ENCODE data around the gene MRS2. TPM values are rescaled to one million over a fixed set of nuclear protein-coding genes. Genes with fewer than 3 reads are reported as not detected.
"Not testable (repeated sequence)": the region's sequence is repeated elsewhere in the genome, so short reads cannot be mapped to it uniquely, and the experiment has no call there.

MRS2 gene, protein sequence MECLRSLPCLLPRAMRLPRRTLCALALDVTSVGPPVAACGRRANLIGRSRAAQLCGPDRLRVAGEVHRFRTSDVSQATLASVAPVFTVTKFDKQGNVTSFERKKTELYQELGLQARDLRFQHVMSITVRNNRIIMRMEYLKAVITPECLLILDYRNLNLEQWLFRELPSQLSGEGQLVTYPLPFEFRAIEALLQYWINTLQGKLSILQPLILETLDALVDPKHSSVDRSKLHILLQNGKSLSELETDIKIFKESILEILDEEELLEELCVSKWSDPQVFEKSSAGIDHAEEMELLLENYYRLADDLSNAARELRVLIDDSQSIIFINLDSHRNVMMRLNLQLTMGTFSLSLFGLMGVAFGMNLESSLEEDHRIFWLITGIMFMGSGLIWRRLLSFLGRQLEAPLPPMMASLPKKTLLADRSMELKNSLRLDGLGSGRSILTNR
- 39.1 and 46.7 TPM in 2 replicates for total RNA-seq (2014; rRNA removed; shearing (Covaris generic))

DNA sequence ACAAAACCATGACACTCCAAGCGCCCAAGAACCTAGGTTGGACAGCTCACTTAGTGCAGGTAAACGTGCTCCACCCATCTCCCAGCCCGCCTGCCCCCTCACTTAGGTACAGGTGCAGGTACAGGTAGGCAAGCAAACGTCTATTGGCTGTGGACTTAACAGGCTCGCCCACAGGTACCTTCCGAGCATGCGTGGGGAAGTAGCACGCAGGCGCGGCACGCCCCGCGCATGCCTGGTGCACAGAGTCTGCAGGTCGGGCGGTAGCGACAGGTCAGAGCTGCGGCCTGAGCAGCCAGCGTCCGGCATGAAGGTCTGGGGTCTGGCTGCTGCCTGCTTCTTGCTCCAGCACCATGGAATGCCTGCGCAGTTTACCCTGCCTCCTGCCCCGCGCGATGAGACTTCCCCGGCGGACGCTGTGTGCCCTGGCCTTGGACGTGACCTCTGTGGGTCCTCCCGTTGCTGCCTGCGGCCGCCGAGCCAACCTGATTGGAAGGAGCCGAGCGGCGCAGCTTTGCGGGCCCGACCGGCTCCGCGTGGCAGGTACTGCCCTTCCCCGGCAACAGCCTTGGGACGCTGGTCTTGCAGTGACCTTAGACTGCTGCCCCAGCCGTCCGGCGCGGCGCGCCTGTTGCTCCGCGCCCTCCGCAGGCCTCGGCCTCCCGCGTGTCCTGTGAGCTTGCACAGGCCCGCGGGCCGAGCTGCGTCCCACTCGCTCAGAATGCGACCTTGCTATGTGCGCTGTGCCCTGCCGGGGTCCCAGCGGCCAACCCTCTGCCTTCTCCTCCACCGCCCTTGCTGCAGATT lies at the start of gene MRS2:
Gene MRS2, plus strand, starts transcription at position 240 of the 804 bp plus-strand sequence. Its CDS starts 111 bp downstream, at position 351.
- peak; percentile 86 for DNase-seq (ENCODE audit: low read depth)

DNA sequence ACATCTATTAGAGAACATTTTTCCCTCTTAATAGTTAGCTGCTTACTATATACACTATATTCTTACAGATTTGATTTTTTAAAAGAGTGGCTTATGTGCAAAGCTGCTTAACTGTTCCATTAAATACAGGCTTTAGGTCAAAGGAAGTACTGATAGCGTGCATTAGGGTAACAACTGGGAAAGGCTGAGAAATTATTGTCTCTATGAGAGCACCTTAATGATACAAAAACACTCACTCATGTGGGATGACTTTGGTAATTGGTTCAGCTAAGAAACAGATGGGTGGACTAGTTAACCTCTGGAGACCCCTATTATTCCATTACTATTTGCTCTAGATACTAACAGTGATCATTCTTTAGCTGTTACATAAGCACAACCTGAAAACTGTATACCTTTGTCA lies 48.9 kb upstream of the MRS2 start:
- no peak for DNase-seq (ENCODE audit: low read depth)

DNA sequence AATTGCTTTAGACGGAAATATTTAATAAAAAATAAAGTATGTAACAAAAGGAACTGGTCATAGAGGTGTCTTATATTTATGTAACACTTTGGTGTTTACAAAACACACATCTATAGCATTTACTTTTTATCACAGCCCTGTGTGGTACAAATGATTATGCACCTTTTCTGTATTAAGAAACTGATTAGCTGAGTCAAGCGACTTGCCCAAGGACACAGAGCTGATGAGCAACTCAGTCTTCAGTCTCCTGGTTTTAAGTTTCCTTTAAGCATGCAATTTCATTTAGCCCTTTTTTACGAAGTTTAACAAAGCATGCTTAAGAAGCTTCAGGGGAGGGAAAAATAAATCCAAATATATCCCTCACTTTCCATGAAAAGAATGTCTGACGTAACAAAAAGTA lies 47.3 kb upstream of the MRS2 start:
- DNase-seq (ENCODE audit: low read depth): no peak

DNA sequence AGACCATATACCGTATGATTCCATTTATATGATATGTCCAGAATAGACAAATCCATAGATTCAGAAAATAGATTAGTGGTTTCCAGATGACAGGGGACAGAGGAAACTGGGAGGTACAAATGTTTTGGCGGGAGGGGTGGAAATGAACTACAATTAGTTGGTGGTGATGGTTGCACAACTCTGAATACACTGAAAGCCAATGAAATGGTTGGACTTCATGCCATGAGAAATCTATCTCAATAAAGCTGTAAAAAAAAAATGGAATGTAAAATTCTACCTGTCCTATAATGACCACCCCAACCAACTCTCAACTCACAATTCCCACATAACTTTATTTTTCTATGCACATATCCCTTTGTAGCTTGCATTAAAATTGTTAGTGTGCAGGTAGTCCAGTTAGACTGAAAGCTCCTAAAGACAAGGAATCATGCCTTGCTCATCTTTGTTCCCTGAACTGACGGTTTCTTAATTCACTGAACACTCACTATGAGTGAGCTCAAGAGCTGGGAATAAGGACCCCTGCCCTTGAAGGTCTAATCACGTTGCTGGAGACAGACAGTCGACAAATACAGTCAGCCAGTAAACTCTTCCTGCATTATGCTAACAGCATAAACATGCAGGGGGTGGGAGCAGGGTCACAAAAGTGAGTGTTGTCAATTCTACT lies 46.3 kb upstream of the MRS2 start:
- DNase-seq (ENCODE audit: low read depth): no peak

DNA sequence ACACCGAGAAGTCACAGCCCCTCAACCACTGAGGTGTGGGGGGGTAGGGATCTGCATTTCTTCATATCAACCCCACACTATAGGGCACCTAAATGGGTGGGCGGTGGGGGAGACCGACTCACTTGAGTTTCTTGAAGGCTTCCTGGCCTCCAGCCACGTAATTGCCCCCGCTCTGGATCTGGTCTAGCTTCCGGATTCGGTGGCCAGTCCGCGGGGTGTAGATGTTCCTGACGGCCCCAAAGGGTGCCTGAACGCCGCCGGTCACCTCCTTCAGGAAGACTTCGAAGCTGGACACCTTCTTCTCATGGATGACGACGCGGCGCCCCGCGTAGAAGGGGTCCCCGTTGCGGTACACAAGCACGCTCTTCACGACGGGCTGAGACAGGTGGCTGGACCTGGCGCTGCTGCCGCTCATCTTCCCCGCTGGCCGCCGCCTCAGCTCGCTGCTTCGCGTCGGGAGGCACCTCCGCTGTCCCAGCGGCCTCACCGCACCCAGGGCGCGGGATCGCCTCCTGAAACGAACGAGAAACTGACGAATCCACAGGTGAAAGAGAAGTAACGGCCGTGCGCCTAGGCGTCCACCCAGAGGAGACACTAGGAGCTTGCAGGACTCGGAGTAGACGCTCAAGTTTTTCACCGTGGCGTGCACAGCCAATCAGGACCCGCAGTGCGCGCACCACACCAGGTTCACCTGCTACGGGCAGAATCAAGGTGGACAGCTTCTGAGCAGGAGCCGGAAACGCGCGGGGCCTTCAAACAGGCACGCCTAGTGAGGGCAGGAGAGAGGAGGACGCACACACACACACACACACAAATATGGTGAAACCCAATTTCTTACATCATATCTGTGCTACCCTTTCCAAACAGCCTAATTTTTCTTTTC lies 45.2 kb upstream of the MRS2 start, which contains the start of gene DCDC2:
Gene DCDC2, minus strand, starts transcription at position 724 of the 883 bp plus-strand sequence. Its CDS starts 309 bp downstream, at position 415.
- DNase-seq (ENCODE audit: low read depth): no peak

DNA sequence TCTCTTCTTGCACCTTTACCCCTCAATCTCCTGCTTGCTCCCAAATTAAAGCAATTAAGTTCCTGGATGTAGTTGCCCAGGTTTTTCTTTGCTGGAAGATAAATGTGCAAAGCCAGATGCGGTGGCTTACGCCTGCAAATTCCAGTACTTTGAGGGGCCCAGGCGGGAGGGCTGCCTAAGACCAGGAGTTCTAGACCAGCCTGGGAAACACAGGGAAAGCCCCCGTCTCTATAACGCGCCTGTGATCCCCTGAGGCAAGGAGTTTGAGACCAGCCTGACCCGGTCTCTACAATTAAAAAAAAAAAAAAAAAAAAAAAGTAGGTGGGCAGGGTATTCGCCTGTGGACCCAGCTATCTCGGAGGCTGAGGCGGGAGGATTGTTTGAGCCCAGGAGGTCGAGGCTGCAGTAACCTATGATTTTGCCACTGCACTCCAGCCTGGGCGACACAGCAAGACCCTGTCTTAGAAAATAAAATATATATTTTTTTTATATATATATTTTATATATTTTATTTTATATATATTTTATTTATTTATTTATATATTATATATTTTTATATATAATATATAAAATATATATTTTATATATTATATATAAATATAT lies 44.4 kb upstream of the MRS2 start:
- DNase-seq (ENCODE audit: low read depth): no peak

DNA sequence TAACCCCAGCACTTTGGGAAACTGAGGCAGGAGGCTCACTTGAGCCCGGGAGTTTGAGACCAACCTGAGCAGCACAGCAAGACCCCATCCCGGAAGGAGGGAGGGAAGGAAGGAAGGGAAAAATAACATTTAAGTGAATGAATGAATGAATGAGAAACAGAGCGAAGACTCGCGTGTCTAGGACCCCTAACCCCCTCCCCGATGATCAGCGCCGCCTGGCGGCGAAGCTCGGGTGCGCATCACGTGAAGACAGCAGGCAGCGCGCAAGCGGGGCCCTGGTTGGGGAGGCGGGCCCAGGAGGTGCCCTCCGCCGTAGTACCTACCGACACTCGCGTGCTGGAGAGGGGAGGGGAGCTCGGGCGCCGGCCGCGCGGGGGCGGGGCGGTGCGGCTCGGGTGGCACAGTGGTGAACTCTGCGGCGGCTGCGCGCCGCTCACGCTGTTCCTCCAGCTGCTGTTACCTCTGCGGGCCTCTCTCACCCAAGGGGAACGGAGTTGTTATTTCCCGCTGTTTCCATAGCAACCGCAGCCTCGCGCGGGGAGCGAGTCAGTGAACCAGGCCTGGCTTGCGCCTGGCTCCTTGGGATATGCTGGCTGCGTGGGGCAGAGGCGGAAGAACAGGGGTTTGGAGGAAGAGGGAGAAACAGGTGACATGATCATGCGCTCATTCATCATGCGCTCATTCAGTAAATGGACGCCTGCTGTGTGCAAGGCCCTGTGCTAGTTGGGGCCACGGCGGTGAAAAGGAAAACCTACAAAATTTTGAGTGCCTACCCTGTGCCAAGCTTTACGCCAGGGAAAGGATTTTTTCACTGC lies 42.9 kb upstream of the MRS2 start:
- peak; percentile 89 for DNase-seq (ENCODE audit: low read depth)

DNA sequence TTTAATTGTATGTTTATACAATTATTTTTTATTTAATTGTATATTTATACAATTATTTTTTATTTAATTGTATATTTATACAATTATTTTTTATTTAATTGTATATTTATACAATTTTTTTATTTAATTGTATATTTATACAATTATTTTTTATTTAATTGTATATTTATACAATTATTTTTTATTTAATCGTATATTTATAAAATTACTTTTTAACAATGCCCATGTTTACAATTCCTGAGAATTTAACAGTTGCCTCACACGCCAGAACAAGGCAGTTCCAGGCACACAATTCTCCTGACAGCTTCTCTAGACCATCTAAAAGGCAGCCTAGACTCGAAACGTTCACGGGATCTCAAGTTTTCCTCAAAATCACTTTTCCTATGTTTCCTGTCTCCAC lies 40.4 kb upstream of the MRS2 start:
- DNase-seq (ENCODE audit: low read depth): not testable (repeated sequence)

DNA sequence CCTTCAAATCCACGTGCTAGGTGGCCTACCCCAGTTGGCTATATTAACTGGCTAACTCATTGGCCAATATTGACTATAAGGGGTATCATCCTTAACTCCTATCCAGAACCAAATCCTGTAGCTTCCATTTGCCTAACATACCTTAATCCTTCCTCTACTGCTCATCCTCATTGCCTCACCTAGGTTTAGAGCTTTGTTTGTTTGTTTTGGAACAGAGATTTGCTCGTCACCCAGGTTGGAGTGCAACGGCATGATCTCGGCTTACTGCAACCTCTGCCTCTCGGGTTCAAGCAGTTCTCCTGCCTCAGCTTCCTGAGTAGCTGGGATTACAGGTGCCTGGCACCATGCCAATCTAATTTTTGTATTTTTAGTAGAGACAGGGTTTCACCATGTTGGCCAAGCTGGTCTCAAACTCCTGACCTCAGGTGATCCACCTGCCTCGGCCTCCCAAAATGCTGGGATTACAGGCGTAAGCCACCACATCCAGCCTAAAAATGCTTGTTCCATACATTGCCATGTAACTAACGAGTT lies 37.6 kb upstream of the MRS2 start:
- not testable (repeated sequence) for DNase-seq (ENCODE audit: low read depth)

DNA sequence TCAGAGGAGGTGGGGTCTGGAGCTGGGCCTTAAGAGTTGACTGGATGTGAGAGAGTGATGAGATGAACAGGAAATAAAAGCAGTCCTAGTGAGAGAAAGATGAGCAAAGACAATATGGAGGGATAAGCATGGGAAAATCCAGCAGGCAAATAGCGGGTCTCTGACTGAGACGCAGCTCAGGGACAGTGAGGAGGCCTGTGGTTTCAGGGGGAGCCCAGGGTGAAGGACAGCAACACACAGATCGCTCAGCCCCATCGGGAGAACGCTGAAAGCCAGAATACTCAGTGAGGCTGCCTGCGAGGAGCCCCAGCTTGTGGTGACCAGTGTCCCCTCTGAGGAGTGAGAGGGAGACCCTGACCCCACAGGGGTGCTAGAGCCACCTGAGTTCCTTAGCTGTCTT lies 28.1 kb upstream of the MRS2 start:
- no peak for DNase-seq (ENCODE audit: low read depth)

DNA sequence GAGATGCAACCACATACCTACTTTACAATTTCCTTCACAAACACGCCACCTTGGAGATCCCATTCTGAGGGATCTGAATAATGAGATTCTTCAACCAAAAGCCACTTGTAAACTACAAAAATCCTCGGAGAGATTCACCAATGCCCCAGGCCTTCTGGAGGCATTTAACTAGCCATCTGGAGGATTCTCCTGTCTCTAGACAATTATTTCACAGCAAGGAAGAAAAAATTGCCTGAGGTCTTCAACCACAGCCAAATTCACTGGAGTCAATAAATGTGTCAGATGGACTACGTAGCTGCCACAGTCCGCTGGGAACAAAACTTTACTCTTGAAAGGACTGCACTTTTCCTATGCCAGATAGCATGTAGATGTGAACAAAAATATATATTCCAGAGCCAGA lies 25.9 kb upstream of the MRS2 start:
- no peak for DNase-seq (ENCODE audit: low read depth)

DNA sequence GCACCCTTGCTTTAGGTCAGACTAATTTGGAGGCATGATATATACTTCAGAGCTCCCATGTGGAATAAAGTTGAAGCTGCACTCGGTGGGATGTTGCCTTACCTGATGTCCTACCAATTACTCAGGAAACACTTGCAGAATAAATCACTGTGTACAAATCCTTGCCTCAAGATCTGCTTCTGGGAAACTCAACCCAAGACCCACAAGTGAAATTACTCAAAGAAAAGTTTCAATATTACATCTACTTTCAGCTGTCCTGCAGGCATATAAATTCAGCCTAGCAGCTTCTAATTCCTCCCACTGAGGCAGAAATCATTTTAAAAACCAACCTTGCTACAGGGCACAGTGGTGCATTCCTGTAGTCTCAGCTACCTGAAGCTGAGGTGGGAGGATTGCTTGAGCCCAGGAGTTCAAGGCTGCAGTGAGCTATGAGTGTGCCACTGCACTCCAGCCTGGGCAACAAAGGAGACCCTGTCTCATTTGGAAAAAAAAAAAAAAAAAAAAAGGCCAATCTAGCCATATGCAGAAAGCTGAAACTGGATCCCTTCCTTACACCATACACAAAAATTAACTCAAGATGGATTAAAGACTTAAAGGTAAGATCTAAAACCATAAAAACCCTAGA lies 24.2 kb upstream of the MRS2 start:
- DNase-seq (ENCODE audit: low read depth): no peak

DNA sequence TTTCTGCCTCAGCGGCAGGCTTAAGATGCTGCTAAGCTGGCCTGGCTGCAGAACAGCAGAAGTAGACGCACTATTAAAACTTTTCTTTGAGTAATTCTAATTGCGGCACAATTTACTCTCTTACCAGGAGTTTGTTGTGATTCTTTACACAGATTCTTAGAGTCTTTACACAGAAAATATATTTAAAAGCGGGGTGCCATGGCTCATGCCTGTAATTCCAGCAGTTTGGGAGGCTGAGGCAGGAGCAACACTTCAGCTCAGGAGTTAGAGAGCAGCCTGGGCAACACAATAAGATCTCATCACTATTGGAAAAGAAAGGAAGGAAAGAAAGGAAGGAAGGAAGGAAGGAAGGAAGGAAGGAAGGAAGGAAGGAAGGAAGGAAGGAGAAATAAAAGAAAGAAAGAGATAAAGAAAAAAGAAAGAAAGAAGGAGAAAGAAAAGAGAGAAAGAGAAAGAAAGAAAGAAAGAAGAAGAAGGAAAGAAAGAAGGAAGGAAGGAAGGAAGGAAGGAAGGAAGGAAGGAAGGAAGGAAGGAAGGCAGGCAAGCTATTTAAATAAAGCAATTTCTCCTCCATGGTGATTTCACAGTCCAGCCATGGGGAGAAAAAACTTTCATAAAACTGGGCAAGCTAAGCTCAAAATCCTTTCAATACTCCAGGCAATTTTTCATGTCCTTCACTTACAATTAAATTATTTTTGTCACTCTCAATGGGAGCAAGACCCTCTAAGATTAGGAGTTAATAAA lies 21.1 kb upstream of the MRS2 start:
- no peak for DNase-seq (ENCODE audit: low read depth)

DNA sequence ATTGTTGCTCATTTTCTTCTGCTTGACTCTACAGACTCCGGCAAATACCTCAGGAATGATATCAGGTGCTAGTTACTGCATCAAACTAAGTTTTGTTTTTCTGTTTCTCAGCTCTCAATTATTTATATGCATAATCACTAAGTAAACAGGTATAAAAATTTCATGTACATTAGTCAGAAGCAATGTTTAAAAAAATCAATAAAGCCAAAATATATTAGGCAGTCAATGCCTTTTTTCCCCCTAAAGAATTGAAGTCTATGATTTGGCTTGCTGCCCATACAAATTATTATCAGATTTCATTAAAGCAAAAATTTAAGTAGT lies 20.6 kb upstream of the MRS2 start:
- DNase-seq (ENCODE audit: low read depth): no peak

DNA sequence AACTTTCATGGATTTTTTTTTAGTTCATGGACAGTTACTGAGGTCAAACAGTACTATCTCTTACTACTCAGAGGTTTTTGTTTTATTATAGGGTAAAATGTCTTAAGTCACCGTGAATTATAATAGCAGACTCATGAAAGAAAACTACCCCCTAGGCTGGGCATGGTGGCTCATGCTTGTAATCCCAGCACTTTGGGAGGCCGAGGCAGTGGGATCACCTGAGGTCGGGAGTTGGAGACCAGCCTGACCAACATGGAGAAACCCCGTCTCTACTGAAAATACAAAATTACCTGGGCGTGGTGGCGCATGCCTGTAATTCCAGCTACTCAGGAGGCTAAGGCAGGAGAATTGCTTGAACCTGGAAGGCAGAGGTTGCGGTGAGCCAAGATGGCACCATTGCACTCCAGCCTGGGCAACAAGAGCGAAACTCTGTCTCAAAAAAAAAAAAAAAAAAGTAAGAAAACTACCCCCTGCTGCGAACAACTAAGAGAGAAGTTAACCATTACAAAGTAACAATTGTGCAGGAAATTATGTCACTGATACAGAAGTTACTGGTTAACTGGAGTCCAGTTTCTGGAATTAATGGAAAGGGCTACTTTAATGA lies 19.7 kb upstream of the MRS2 start:
- DNase-seq (ENCODE audit: low read depth): not testable (repeated sequence)

DNA sequence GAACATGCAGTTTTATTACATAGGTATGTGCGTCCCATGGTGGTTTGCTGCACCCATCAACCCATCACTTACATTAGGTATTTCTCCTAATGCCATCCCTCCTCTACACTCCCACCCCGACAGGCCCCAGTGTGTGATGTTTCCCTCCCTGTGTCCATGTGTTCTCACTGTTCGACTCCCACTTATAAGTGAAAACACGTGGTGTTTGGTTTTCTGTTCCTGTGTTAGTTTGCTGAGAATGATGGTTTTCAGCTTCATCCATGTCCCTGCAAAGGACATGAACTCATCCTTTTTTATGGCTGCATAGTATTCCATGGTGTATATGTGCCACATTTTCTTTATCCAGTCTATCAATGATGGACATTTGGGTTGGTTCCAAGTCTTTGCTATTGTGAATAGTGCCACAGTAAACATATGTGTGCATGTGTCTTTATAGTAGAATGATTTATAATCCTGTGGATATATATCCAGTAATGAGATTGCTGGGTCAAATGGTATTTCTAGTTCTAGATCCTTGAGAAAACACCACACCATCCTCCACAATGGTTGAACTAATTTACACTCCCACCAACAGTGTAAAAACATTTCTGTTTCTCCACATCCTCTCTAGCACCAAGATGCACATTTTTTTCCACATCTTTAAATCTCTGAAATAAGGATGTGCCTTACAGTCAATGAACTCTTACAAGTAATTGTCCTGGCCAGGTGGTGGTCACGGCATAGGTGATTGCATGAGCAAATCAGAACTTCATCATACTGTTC lies 18.2 kb upstream of the MRS2 start:
- DNase-seq (ENCODE audit: low read depth): not testable (repeated sequence)

DNA sequence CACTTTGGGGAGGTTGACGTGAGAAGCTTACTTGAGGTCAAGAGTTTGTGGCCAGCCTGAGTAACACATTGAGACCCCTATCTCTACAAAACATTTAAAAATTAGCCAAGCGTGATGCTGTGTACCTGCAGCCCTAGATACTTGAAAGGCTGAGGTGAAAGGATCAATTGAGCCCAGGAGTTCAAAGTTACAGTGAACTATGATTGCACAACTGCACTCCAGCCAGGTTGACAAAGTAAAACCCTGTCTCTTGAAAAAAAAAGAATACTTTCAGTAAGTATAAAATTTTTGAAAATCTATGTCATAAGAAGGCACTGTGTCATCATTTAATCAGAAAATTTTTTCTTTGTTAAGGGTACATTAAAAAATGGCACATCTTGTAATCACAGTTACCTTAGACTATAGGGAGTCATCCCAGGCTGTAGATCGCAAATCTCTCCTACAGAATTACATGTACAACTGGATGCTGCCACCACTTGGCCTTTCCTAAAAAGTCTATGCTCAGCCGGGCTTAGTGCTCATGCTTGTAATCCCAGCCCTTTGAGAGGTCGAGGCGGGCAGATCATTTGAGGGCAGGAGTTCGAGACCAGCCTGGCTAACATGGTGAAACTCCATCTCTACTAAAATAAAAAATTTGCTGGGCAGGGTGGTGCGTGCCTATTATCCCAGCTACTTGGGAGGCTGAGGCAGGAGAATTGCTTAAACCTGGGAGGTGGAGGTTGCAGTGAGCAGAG lies 17.0 kb upstream of the MRS2 start:
- no peak for DNase-seq (ENCODE audit: low read depth)

All from Daoy (cell line).